ENCODE results near the gene KCNQ5.

- TF ChIP-seq EZH2 (IDR thresholded peaks at IDR 0.05; ENCODE audit: borderline replicate concordance, low read length) (no peak), CTCF (IDR thresholded peaks at IDR 0.05; ENCODE audit: low read length) (no peak)
Measured at GRCh38 chr6:72677740-72678139, 55.9 kb downstream of the KCNQ5 start.
